Gastroesophageal sphincter (tissue), 4 donors: ENCODE results near the gene SUDS3. TPM values are rescaled to one million over a fixed set of nuclear protein-coding genes. Genes with fewer than 3 reads are reported as not detected.

Experiments used
- ATAC-seq: fragments of 150-250 bp; one replicate; pipeline ENCODE4 v1.9.1; 2016; ENCODE audit warnings: mild to moderate bottlenecking, moderate library complexity
- H3K27ac ChIP-seq, 4 donors: fragments of 200-600 bp; sonication (generic) in 3 of 4; 1 replicate in 3 of 4; 2 replicates in 1 of 4; pipeline ENCODE4 v1.5.1; 2016 to 2019
- H3K27me3 ChIP-seq: fragments of 200-600 bp; sonication (generic); one replicate; pipeline ENCODE4 v1.5.1; 2019
- H3K36me3 ChIP-seq, 2 donors: fragments of 200-600 bp; sonication (generic); one replicate each; pipeline ENCODE4 v1.5.1; 2019; ENCODE audit warnings: control low read depth in 1 of 2
- H3K4me1 ChIP-seq, 3 donors: fragments of 200-600 bp; sonication (generic); 1 replicate in 2 of 3; 2 replicates in 1 of 3; pipeline ENCODE4 v1.5.1; 2016 to 2019; ENCODE audit warnings: control low read depth in 2 of 3
- H3K4me3 ChIP-seq, 2 donors: fragments of 200-600 bp; sonication (generic); one replicate each; pipeline ENCODE4 v1.5.1; 2019; ENCODE audit warnings: mild to moderate bottlenecking in 1 of 2, moderate library complexity in 1 of 2
- H3K9me3 ChIP-seq, 3 donors: fragments of 200-600 bp; sonication (generic); one replicate each; pipeline ENCODE4 v1.5.1; 2017 to 2019; ENCODE audit warnings: control low read depth in 2 of 3
- CTCF ChIP-seq, 4 experiments: fragments of 200-600 bp in 2 of 4; fragments of 450-650 bp in 2 of 4; sonication (generic) in 1 of 4; IDR thresholded peaks; one replicate each; pipeline ENCODE4 v1.5.1; 2017 to 2019; ENCODE audit warnings: antibody characterized with exemption in 4 of 4, mild to moderate bottlenecking in 2 of 4, moderate library complexity in 2 of 4
- EP300 ChIP-seq: sonication (generic); formaldehyde crosslinking; IDR thresholded peaks from one replicate; pipeline ENCODE4 v1.6.1; 2017; ENCODE audit warnings: antibody characterized with exemption, mild to moderate bottlenecking
- POLR2A ChIP-seq, 2 donors: fragments of 450-650 bp; IDR thresholded peaks; one replicate each; pipeline ENCODE4 v1.6.1; 2017; ENCODE audit warnings: antibody characterized with exemption in 2 of 2, mild to moderate bottlenecking in 2 of 2, moderate library complexity in 1 of 2
- POLR2AphosphoS5 ChIP-seq: sonication (generic); formaldehyde crosslinking; IDR thresholded peaks from one replicate; pipeline ENCODE4 v1.6.1; 2017; ENCODE audit warnings: antibody characterized with exemption
- WGBS, 2 donors: methylation state at CpG; one replicate each; pipeline ENCODE4 v1.1.5; 2018; ENCODE audit warnings: low coverage in 1 of 2; 5-methylcytosine and 5-hydroxymethylcytosine counted together
- total RNA-seq, 4 donors: library from RNA; depleted of rRNA; stranded (reverse); fragments of >200 nt; gene quantifications; one replicate each; pipeline ENCODE4 v1.1.0, GENCODE V29; 2016

SUDS3 gene
- total RNA-seq, 4 donors from 2014 or later = 57.2 to 65.5 (median 61.5) TPM

- no peak overlapping the region for H3K4me3 ChIP-seq
Measured at GRCh38 chr12:118436986-118437385, 60.6 kb downstream of the SUDS3 start.

GRCh38 chr12:118439068-118439467, 62.7 kb downstream of the SUDS3 start:
- H3K9me3 ChIP-seq = no peaks in the 10 kb centered on the region
- TF ChIP-seq POLR2AphosphoS5 (no peak), EP300 (no peak), CTCF (IDR thresholded peaks at IDR 0.05) (no peak), POLR2A (IDR thresholded peaks at IDR 0.05) (no peak)
- 57 to 78% methylated on average over 2 to 3 of the region's 3 CpGs for WGBS, 2 donors
- ATAC-seq = no peak
- peaks cover 4% of the 10 kb centered on the region for H3K27me3 ChIP-seq
- no peak overlapping the region for H3K4me3 ChIP-seq
- no peak overlapping the region for H3K27ac ChIP-seq
- no peaks in the 10 kb centered on the region for H3K4me1 ChIP-seq
- H3K36me3 ChIP-seq = no peaks in the 10 kb centered on the region

More at GRCh38 chr12:118436986-118437385, 60.6 kb downstream of the SUDS3 start:
- Histone ChIP-seq H3K36me3 (no peaks in the 10 kb centered on the region), H3K9me3 (no peaks in the 10 kb centered on the region), H3K4me1 (no peaks in the 10 kb centered on the region), H3K27ac (no peak overlapping the region), H3K27me3 (peaks cover 4% of the 10 kb centered on the region)
- ATAC-seq = no peak
- TF ChIP-seq POLR2AphosphoS5 = no peak
- no peak for TF ChIP-seq CTCF (IDR thresholded peaks at IDR 0.05)
- no peak for TF ChIP-seq POLR2A (IDR thresholded peaks at IDR 0.05)
- no peak for TF ChIP-seq EP300
- WGBS, 2 donors = 50 to 54% methylated on average over 1 to 2 of the region's 2 CpGs

- no peak for ATAC-seq
- Histone ChIP-seq H3K4me3 (no peak overlapping the region), H3K27ac (no peak overlapping the region), H3K27me3 (no peaks in the 10 kb centered on the region), H3K4me1 (no peaks in the 10 kb centered on the region), H3K9me3 (no peaks in the 10 kb centered on the region), H3K36me3 (no peaks in the 10 kb centered on the region)
- 45 to 58% methylated on average over 4 of the region's 4 CpGs for WGBS, 2 donors
- TF ChIP-seq CTCF (IDR thresholded peaks at IDR 0.05) (peak in 1 of 4 experiments; percentile 29), EP300 (no peak)
Measured at GRCh38 chr12:118446247-118446646, 69.9 kb downstream of the SUDS3 start.

- H3K4me3 ChIP-seq = no peak overlapping the region
- H3K27ac ChIP-seq = no peak overlapping the region
- no peaks in the 10 kb centered on the region for H3K36me3 ChIP-seq
- ATAC-seq = no peak
- TF ChIP-seq EP300 = no peak
- no peak for TF ChIP-seq POLR2A (IDR thresholded peaks at IDR 0.05)
- TF ChIP-seq CTCF (IDR thresholded peaks at IDR 0.05) = no peak
- TF ChIP-seq POLR2AphosphoS5 = no peak
- no peaks in the 10 kb centered on the region for H3K27me3 ChIP-seq
- WGBS, 2 donors = 55 to 74% methylated on average over 3 to 4 of the region's 4 CpGs
- no peaks in the 10 kb centered on the region for H3K9me3 ChIP-seq
- no peaks in the 10 kb centered on the region for H3K4me1 ChIP-seq
Measured at GRCh38 chr12:118447181-118447580, 70.8 kb downstream of the SUDS3 start.

GRCh38 chr12:118448341-118448740, 72.0 kb downstream of the SUDS3 start:
- no peak for TF ChIP-seq POLR2AphosphoS5
- TF ChIP-seq POLR2A (IDR thresholded peaks at IDR 0.05) = no peak
- TF ChIP-seq CTCF (IDR thresholded peaks at IDR 0.05) = no peak
- no peak for TF ChIP-seq EP300
- Histone ChIP-seq H3K9me3 (no peaks in the 10 kb centered on the region), H3K27me3 (no peaks in the 10 kb centered on the region), H3K27ac (no peak overlapping the region), H3K36me3 (no peaks in the 10 kb centered on the region), H3K4me1 (no peaks in the 10 kb centered on the region), H3K4me3 (no peak overlapping the region)
- no peak for ATAC-seq
- 100% methylated on average over 1 of the region's 1 CpG for WGBS, 2 donors
